ENCODE results near the gene WDFY4. TPM values are rescaled to one million over a fixed set of nuclear protein-coding genes. Genes with fewer than 3 reads are reported as not detected.

WDFY4 gene
- total and polyA plus RNA-seq, 2 of the 4 experiments (the other 2 are of a cell fraction) = not detected

DNA sequence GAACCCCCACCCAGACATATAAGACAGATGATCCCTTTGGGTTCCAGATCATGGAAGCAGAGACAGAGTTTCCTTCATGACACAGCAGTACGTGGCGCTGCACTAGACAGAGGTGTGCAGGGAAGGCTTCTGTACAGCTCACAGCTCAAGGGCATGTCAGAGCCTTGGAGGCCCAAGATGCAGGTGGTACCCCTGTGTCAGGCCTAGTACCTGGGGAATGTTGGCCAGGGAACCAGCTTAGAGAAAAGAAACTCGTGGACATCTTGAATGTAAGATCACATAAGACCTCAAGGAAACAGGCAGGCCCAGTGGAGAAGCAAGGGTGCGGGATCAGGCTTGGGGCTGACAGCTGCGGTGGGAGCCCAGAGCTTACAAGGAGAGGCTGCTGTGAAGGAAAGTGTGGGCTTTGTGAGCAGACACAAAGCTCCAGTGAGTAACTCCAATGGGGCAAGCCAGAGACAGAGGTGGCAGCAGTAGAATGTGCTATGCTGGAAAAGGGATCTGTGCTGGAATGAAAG, 91.4 kb downstream of the WDFY4 start:
- WGBS, 2 experiments (ENCODE audit: extremely low coverage in 2 of 2, insufficient read length in 1 of 2) = 0% methylated on average over 1 of the region's 5 CpGs; no CpG with 5 or more reads in 1 of the 2 experiments
- no peak overlapping the region for H3K56ac ChIP-seq (ENCODE audit: extremely low read depth, insufficient read depth, low read length)
- DNase-seq (no peak), ATAC-seq (ENCODE audit: low read depth) (no peak)
- no peak overlapping the region for H3K4ac ChIP-seq (ENCODE audit: low read depth, low read length)
- H3K4me2 ChIP-seq (ENCODE audit: low read depth, low read length) = no peak overlapping the region
- no peak overlapping the region for H2BK120ac ChIP-seq (ENCODE audit: low read depth, low read length)
- ChIA-PET POLR2A (ENCODE audit: unreplicated experiment) (no interaction called here), CTCF (no interaction called here)
- no peaks in the 10 kb centered on the region for H3K9me3 ChIP-seq (ENCODE audit: control insufficient read depth, insufficient read depth, low read length)
- H3K36me3 ChIP-seq (ENCODE audit: control insufficient read depth, insufficient read depth, low read length) = no peaks in the 10 kb centered on the region
- peaks cover 2% of the 10 kb centered on the region; the same call in 1 of the 2 replicates for H3K27me3 ChIP-seq (ENCODE audit: control insufficient read depth, insufficient read depth, low read length)
- H2AK9ac ChIP-seq (replicated peaks; ENCODE audit: low read depth, low read length, poor library complexity) = no peak overlapping the region
- TF ChIP-seq FOS (IDR thresholded peaks at IDR 0.05; ENCODE audit: low read depth, low read length) = no peak
- TF ChIP-seq RCOR1 (IDR thresholded peaks at IDR 0.05; ENCODE audit: insufficient replicate concordance, low read length) = no peak
- TF ChIP-seq MAZ (IDR thresholded peaks at IDR 0.05; ENCODE audit: borderline replicate concordance, low read depth, low read length) = no peak
- TF ChIP-seq MAFK (IDR thresholded peaks at IDR 0.05; ENCODE audit: low read depth, low read length) = no peak
- TF ChIP-seq NFE2L2 (IDR thresholded peaks at IDR 0.05; ENCODE audit: low read depth, low read length) = no peak
- TF ChIP-seq RFX5 (IDR thresholded peaks at IDR 0.05; ENCODE audit: low read depth, low read length) = no peak
- TF ChIP-seq MXI1 (IDR thresholded peaks at IDR 0.05; ENCODE audit: borderline replicate concordance, low read depth, low read length) = no peak
- no peak for TF ChIP-seq CEBPB (IDR thresholded peaks at IDR 0.05; ENCODE audit: low read depth, low read length)
- TF ChIP-seq, protein P1, sequence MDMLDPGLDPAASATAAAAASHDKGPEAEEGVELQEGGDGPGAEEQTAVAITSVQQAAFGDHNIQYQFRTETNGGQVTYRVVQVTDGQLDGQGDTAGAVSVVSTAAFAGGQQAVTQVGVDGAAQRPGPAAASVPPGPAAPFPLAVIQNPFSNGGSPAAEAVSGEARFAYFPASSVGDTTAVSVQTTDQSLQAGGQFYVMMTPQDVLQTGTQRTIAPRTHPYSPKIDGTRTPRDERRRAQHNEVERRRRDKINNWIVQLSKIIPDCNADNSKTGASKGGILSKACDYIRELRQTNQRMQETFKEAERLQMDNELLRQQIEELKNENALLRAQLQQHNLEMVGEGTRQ (IDR thresholded peaks at IDR 0.05; ENCODE audit: low read depth, low read length) = no peak
- TF ChIP-seq CHD1 (IDR thresholded peaks at IDR 0.05; ENCODE audit: low read depth, low read length) = no peak
- TF ChIP-seq, protein P2, sequence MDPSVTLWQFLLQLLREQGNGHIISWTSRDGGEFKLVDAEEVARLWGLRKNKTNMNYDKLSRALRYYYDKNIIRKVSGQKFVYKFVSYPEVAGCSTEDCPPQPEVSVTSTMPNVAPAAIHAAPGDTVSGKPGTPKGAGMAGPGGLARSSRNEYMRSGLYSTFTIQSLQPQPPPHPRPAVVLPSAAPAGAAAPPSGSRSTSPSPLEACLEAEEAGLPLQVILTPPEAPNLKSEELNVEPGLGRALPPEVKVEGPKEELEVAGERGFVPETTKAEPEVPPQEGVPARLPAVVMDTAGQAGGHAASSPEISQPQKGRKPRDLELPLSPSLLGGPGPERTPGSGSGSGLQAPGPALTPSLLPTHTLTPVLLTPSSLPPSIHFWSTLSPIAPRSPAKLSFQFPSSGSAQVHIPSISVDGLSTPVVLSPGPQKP (IDR thresholded peaks at IDR 0.05; ENCODE audit: borderline replicate concordance, low read depth, low read length) = no peak
- TF ChIP-seq BHLHE40 (IDR thresholded peaks at IDR 0.05; ENCODE audit: low read depth, low read length) = no peak
- no peak for TF ChIP-seq POLR2A (IDR thresholded peaks at IDR 0.05; ENCODE audit: low read depth, low read length)
- TF ChIP-seq SMC3 (IDR thresholded peaks at IDR 0.05; ENCODE audit: low read depth, low read length) = no peak
- TF ChIP-seq RAD21 (IDR thresholded peaks at IDR 0.05; ENCODE audit: low read length) = no peak
- TF ChIP-seq, protein P3, sequence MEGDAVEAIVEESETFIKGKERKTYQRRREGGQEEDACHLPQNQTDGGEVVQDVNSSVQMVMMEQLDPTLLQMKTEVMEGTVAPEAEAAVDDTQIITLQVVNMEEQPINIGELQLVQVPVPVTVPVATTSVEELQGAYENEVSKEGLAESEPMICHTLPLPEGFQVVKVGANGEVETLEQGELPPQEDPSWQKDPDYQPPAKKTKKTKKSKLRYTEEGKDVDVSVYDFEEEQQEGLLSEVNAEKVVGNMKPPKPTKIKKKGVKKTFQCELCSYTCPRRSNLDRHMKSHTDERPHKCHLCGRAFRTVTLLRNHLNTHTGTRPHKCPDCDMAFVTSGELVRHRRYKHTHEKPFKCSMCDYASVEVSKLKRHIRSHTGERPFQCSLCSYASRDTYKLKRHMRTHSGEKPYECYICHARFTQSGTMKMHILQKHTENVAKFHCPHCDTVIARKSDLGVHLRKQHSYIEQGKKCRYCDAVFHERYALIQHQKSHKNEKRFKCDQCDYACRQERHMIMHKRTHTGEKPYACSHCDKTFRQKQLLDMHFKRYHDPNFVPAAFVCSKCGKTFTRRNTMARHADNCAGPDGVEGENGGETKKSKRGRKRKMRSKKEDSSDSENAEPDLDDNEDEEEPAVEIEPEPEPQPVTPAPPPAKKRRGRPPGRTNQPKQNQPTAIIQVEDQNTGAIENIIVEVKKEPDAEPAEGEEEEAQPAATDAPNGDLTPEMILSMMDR (conservative IDR thresholded peaks at IDR 0.05; ENCODE audit: low read depth, low read length) = no peak
- H2AK5ac ChIP-seq (ENCODE audit: low read depth, low read length) = no peak overlapping the region
- intact Hi-C loops (cut with micrococcal nuclease) (no loop called here), dilution Hi-C loops (cut with HindIII; ENCODE audit: low sequenced_read_pairs, unreplicated experiment) (no loop called here), in situ Hi-C loops (cut with MboI; ENCODE audit: low sequenced_read_pairs) (no loop called here)
- H3K4me1 ChIP-seq (ENCODE audit: control insufficient read depth, insufficient read depth, low read length) = no peaks in the 10 kb centered on the region
- no peak overlapping the region for H2AFZ ChIP-seq (replicated peaks; ENCODE audit: low read length, poor library complexity)
- H3K14ac ChIP-seq (replicated peaks; ENCODE audit: low read depth, low read length) = no peak overlapping the region
- no TSS peak for BruUV-seq (replicated peaks)
- H2BK20ac ChIP-seq (ENCODE audit: low read depth, low read length) = no peak overlapping the region
- H3K9ac ChIP-seq (ENCODE audit: low read depth, low read length) = no peak overlapping the region
- H3K79me1 ChIP-seq (ENCODE audit: low read depth in 1 of 2, low read length in 2 of 2) = no peaks in the 10 kb centered on the region
- H3K27ac ChIP-seq (ENCODE audit: insufficient read depth, low read length) = no peak overlapping the region
- no peak overlapping the region for H4K8ac ChIP-seq (ENCODE audit: low read depth in 2 of 2, low read length in 2 of 2)
- no peak overlapping the region for H4K91ac ChIP-seq (ENCODE audit: insufficient read depth, low read depth, low read length)
- no peaks in the 10 kb centered on the region for H4K20me1 ChIP-seq (ENCODE audit: insufficient read depth, low read length)
- no peak overlapping the region for H2BK5ac ChIP-seq (ENCODE audit: low read depth, low read length, poor library complexity, severe bottlenecking)
- H3K23ac ChIP-seq (ENCODE audit: low read depth, low read length) = no peak overlapping the region
- H3K9me1 ChIP-seq (ENCODE audit: insufficient read depth, low read length) = no peaks in the 10 kb centered on the region
- H2BK15ac ChIP-seq (ENCODE audit: low read depth, low read length) = no peak overlapping the region
- no peak overlapping the region for H3K18ac ChIP-seq (ENCODE audit: low read depth, low read length)
- H4K5ac ChIP-seq (ENCODE audit: low read depth, low read length) = no peak overlapping the region
- H3K4me3 ChIP-seq (ENCODE audit: insufficient read depth, low read depth, low read length) = no peak overlapping the region

Measured in IMR-90 (cell line).